ENCODE results near the gene PHF2.
"Not testable (repeated sequence)": the region's sequence is repeated elsewhere in the genome, so short reads cannot be mapped to it uniquely, and the experiment has no call there.

The PHF2 gene

DNA sequence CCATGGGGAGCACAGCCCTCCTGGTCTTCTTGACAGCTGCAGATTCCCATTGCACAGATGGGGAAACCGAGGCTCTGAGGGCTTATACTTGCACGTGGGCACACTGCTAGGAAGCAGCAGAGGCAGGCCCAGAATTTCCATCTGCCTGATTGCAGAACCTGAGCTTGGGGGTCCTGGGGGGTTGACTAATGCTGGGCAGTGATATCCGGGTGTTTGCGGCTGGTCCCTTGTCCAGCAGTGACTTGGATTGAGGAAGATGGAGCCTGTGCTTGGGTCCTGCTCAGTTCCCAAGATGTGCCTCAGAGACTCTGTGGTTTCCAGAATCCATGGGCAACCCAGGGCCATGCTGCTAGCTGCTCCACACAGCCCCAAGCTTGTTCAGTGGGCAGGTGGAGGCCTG, 91.2 kb downstream of the PHF2 start:
- Histone ChIP-seq H3K27me3 (ENCODE audit: control insufficient read depth in 1 of 2, insufficient read depth in 2 of 2, low read length in 2 of 2) (no peaks in the 10 kb centered on the region), H3K4me3 (ENCODE audit: low read depth in 1 of 2, low read length in 2 of 2) (no peak overlapping the region), H3K36me3 (ENCODE audit: insufficient read depth, low read length) (peaks cover 31% of the 10 kb centered on the region), H3K27ac (ENCODE audit: low read depth, low read length) (no peak overlapping the region), H3K9me3 (ENCODE audit: low read length) (no peaks in the 10 kb centered on the region), H3K9ac (ENCODE audit: low read length) (no peak overlapping the region), H3K4me1 (ENCODE audit: insufficient read depth, low read length) (no peaks in the 10 kb centered on the region)

- Histone ChIP-seq H3K4me3 (ENCODE audit: low read depth in 1 of 2, low read length in 2 of 2) (no peak overlapping the region), H3K4me1 (ENCODE audit: insufficient read depth, low read length) (peaks cover 3% of the 10 kb centered on the region), H3K27me3 (ENCODE audit: control insufficient read depth in 1 of 2, insufficient read depth in 2 of 2, low read length in 2 of 2) (no peaks in the 10 kb centered on the region), H3K36me3 (ENCODE audit: insufficient read depth, low read length) (peaks cover 25% of the 10 kb centered on the region), H3K9me3 (ENCODE audit: low read length) (no peaks in the 10 kb centered on the region), H3K9ac (ENCODE audit: low read length) (no peak overlapping the region), H3K27ac (ENCODE audit: low read depth, low read length) (no peak overlapping the region)
These were observed 92.0 kb downstream of the PHF2 start for GRCh38 chr9:93668261-93668871.

DNA sequence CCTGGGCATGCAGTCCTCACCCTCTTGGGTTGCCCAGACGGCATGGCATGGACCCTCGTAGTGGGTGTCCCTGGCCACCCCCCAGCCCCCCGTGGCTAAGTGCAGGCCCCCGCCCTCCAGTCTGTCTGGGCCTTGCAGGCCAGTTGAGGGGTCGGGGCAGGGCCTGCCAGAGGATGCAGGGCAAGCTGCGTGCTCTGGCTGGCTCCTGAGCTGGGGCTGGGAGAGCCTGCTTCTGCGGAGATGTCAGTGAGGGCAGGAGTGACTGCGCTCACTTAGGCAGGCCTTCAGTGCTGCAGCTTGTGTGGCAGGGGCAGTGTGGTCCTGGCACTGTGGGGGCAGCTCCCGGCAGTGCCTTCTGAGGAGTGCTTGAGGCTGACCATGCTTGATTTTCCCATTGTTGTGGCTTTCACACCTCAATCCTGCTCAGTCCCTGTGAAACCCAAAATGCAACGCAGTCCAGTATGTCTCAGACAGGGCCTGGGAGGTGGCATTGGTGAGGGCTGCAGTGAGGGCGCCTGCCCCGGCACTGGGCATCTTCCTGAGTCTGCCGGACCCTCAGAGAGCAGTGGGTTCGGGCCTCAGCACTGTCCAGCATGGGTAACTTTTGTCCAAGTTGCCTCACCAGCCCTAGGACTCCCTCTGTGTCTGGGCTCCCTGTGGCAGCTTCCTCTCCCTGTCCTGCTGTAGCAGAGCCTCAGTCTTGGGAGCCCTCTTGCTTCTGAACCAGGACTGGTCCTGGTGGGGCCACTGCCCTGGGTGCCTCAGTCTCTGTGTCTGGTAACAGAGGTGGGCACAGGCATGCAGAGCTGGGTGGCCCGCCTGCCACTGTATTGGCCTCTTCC, 93.0 kb downstream of the PHF2 start:
- Histone ChIP-seq H3K9ac (ENCODE audit: low read length) (no peak overlapping the region), H3K9me3 (ENCODE audit: low read length) (no peaks in the 10 kb centered on the region), H3K27me3 (ENCODE audit: control insufficient read depth in 1 of 2, insufficient read depth in 2 of 2, low read length in 2 of 2) (no peaks in the 10 kb centered on the region), H3K4me3 (ENCODE audit: low read depth in 1 of 2, low read length in 2 of 2) (no peak overlapping the region), H3K4me1 (ENCODE audit: insufficient read depth, low read length) (peaks cover 3% of the 10 kb centered on the region), H3K36me3 (ENCODE audit: insufficient read depth, low read length) (peaks cover 27% of the 10 kb centered on the region), H3K27ac (ENCODE audit: low read depth, low read length) (no peak overlapping the region)

DNA sequence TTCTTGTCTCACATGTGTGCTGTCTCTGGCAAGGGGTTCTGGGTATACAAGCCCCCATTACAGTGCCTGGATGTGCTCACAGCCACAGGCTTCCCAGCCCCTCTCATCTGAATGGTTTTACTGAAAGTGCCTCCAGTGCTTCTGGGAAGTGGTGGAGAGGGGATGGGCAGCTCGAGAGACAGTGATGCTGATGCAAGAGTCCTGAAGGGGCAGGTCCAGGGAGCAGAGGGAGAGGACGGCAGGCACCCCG, 93.5 kb downstream of the PHF2 start:
- no peaks in the 10 kb centered on the region for H3K27me3 ChIP-seq (ENCODE audit: control insufficient read depth in 1 of 2, insufficient read depth in 2 of 2, low read length in 2 of 2)
- H3K27ac ChIP-seq (ENCODE audit: low read depth, low read length): no peak overlapping the region
- H3K9ac ChIP-seq (ENCODE audit: low read length): no peak overlapping the region
- no peaks in the 10 kb centered on the region for H3K9me3 ChIP-seq (ENCODE audit: low read length)
- peaks cover 3% of the 10 kb centered on the region for H3K4me1 ChIP-seq (ENCODE audit: insufficient read depth, low read length)
- H3K36me3 ChIP-seq (ENCODE audit: insufficient read depth, low read length): peaks cover 27% of the 10 kb centered on the region
- H3K4me3 ChIP-seq (ENCODE audit: low read depth in 1 of 2, low read length in 2 of 2): no peak overlapping the region

- no peak overlapping the region for H3K27ac ChIP-seq (ENCODE audit: low read depth, low read length)
- H3K4me1 ChIP-seq (ENCODE audit: insufficient read depth, low read length): peaks cover 3% of the 10 kb centered on the region
- no peak overlapping the region for H3K9ac ChIP-seq (ENCODE audit: low read length)
- H3K9me3 ChIP-seq (ENCODE audit: low read length): no peaks in the 10 kb centered on the region
- H3K4me3 ChIP-seq (ENCODE audit: low read depth in 1 of 2, low read length in 2 of 2): no peak overlapping the region
- no peaks in the 10 kb centered on the region for H3K27me3 ChIP-seq (ENCODE audit: control insufficient read depth in 1 of 2, insufficient read depth in 2 of 2, low read length in 2 of 2)
- H3K36me3 ChIP-seq (ENCODE audit: insufficient read depth, low read length): peaks cover 27% of the 10 kb centered on the region
These were observed 94.0 kb downstream of the PHF2 start for GRCh38 chr9:93670208-93671019.

DNA sequence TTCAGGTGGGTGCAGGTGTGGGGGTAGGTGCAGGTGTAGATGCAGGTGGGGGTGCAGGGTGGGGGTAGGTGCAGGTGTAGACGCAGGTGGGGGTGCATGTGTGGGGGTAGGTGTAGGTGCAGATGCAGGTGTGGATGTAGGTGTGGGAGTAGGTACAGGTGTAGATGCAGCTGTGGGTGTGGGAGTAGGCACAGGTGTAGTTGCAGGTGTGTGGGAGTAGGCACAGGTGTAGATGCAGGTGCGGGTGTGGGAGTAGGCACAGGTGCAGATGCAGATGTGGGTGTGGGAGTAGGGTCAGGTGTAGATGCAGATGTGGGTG, 94.6 kb downstream of the PHF2 start:
- H3K9ac ChIP-seq (ENCODE audit: low read length): no peak overlapping the region
- peaks cover 22% of the 10 kb centered on the region for H3K36me3 ChIP-seq (ENCODE audit: insufficient read depth, low read length)
- H3K4me3 ChIP-seq (ENCODE audit: low read depth in 1 of 2, low read length in 2 of 2): no peak overlapping the region
- H3K4me1 ChIP-seq (ENCODE audit: insufficient read depth, low read length): peaks cover 3% of the 10 kb centered on the region
- no peak overlapping the region for H3K27ac ChIP-seq (ENCODE audit: low read depth, low read length)
- no peaks in the 10 kb centered on the region for H3K27me3 ChIP-seq (ENCODE audit: control insufficient read depth in 1 of 2, insufficient read depth in 2 of 2, low read length in 2 of 2)
- H3K9me3 ChIP-seq (ENCODE audit: low read length): no peaks in the 10 kb centered on the region

DNA sequence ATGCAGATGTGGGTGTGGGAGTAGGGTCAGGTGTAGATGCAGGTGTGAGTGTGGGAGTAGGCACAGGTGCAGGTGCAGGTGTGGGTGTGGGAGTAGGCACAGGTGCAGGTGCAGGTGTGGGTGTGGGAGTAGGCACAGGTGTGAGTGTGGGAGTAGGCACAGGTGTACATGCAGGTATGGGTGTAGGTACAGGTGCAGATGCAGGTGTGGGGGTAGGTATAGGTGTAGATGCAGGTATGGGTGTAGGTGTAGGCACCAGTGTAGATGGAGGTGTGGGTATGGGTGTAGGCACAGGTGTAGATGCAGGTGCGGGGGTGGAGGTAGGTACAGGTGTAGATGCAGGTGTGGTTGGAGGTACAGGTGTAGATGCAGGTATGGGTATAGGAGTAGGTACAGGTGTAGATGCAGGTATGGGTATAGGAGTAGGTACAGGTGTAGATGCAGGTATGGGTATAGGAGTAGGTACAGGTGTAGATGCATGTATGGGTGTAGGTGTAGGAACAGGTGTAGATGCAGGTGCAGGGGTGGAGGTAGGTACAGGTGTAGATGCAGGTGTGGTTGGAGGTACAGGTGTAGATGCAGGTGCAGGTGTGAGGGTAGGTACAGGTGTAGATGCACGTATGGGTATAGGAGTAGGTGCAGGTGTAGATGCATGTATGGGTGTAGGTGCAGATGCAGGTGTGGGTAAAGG, 96.1 kb downstream of the PHF2 start:
- not testable (repeated sequence) for H3K9me3 ChIP-seq (ENCODE audit: low read length); H3K4me1 ChIP-seq (ENCODE audit: insufficient read depth, low read length); H3K9ac ChIP-seq (ENCODE audit: low read length); H3K4me3 ChIP-seq (ENCODE audit: low read depth in 1 of 2, low read length in 2 of 2); H3K27ac ChIP-seq (ENCODE audit: low read depth, low read length); H3K27me3 ChIP-seq (ENCODE audit: control insufficient read depth in 1 of 2, insufficient read depth in 2 of 2, low read length in 2 of 2)
- H3K36me3 ChIP-seq (ENCODE audit: insufficient read depth, low read length): peaks cover 16% of the 10 kb centered on the region

GRCh38 chr9:93673021-93673838, 96.8 kb downstream of the PHF2 start:
- no peak overlapping the region for H3K27ac ChIP-seq (ENCODE audit: low read depth, low read length)
- H3K36me3 ChIP-seq (ENCODE audit: insufficient read depth, low read length): peaks cover 22% of the 10 kb centered on the region
- peaks cover 3% of the 10 kb centered on the region for H3K4me1 ChIP-seq (ENCODE audit: insufficient read depth, low read length)
- H3K27me3 ChIP-seq (ENCODE audit: control insufficient read depth in 1 of 2, insufficient read depth in 2 of 2, low read length in 2 of 2): no peaks in the 10 kb centered on the region
- no peaks in the 10 kb centered on the region for H3K9me3 ChIP-seq (ENCODE audit: low read length)
- no peak overlapping the region for H3K4me3 ChIP-seq (ENCODE audit: low read depth in 1 of 2, low read length in 2 of 2)
- H3K9ac ChIP-seq (ENCODE audit: low read length): no peak overlapping the region

- no peaks in the 10 kb centered on the region for H3K9me3 ChIP-seq (ENCODE audit: low read length)
- no peak overlapping the region for H3K4me3 ChIP-seq (ENCODE audit: low read depth in 1 of 2, low read length in 2 of 2)
- no peak overlapping the region for H3K9ac ChIP-seq (ENCODE audit: low read length)
- H3K4me1 ChIP-seq (ENCODE audit: insufficient read depth, low read length): peaks cover 3% of the 10 kb centered on the region
- no peaks in the 10 kb centered on the region for H3K27me3 ChIP-seq (ENCODE audit: control insufficient read depth in 1 of 2, insufficient read depth in 2 of 2, low read length in 2 of 2)
- H3K36me3 ChIP-seq (ENCODE audit: insufficient read depth, low read length): peaks cover 23% of the 10 kb centered on the region
- no peak overlapping the region for H3K27ac ChIP-seq (ENCODE audit: low read depth, low read length)
These were observed 97.5 kb downstream of the PHF2 start for GRCh38 chr9:93673839-93674334.

- Histone ChIP-seq H3K4me3 (ENCODE audit: low read depth in 1 of 2, low read length in 2 of 2) (no peak overlapping the region), H3K36me3 (ENCODE audit: insufficient read depth, low read length) (peaks cover 23% of the 10 kb centered on the region), H3K9me3 (ENCODE audit: low read length) (no peaks in the 10 kb centered on the region), H3K4me1 (ENCODE audit: insufficient read depth, low read length) (peaks cover 3% of the 10 kb centered on the region), H3K27me3 (ENCODE audit: control insufficient read depth in 1 of 2, insufficient read depth in 2 of 2, low read length in 2 of 2) (no peaks in the 10 kb centered on the region), H3K27ac (ENCODE audit: low read depth, low read length) (no peak overlapping the region), H3K9ac (ENCODE audit: low read length) (no peak overlapping the region)
These were observed 98.4 kb downstream of the PHF2 start for GRCh38 chr9:93674580-93675335.

All from muscle layer of colon (tissue), 2 donors.